ENCODE data around the gene CDNF.
"Not testable (repeated sequence)": the region's sequence is repeated elsewhere in the genome, so short reads cannot be mapped to it uniquely, and the experiment has no call there.

DNA sequence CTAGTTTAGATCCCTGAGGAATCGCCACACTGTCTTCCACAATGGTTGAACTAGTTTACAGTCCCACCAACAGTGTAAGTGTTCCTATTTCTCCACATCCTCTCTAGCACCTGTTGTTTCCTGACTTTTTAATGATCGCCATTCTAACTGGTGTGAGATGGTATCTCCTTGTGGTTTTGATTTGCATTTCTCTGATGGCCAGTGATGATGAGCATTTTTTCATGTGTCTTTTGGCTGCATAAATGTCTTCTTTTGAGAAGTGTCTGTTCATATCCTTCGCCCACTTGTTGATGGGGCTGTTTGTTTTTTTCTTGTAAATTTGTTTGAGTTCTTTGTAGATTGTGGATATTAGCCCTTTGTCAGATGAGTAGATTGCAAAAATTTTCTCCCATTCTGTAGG lies 27.0 kb upstream of the CDNF start:
- not testable (repeated sequence) for TF ChIP-seq CTCF (IDR thresholded peaks at IDR 0.05; ENCODE audit: poor library complexity); EZH2phosphoT487 (IDR thresholded peaks at IDR 0.05; ENCODE audit: low read depth, severe bottlenecking, unreplicated experiment); EZH2 (IDR thresholded peaks at IDR 0.05; ENCODE audit: borderline replicate concordance)

Data from hepatocyte (in vitro differentiated cells).